Fibroblast of lung (primary cell): ENCODE results near the gene MARVELD2. TPM values are rescaled to one million over a fixed set of nuclear protein-coding genes. Genes with fewer than 3 reads are reported as not detected.

Experiments used
- DNase-seq, 2 donors: peaks; one replicate each; pipeline versions ENCODE4 v3.0.0 to v3.0.0-alpha.2; 2010; ENCODE audit warnings: low read depth in 2 of 2
- H2AFZ ChIP-seq: 2 replicates; pipeline ENCODE4 v1.5.1; 2012; ENCODE audit warnings: low read length, control low read depth, inconsistent platforms
- H3K27ac ChIP-seq: 2 replicates; pipeline ENCODE4 v1.5.1; 2011; ENCODE audit warnings: low read length, control low read depth; ENCODE audit not compliant: insufficient read depth
- H3K27me3 ChIP-seq: 2 replicates; pipeline ENCODE4 v1.5.1; 2011; ENCODE audit warnings: mild to moderate bottlenecking, low read length; ENCODE audit not compliant: control insufficient read depth, insufficient read depth
- H3K36me3 ChIP-seq: 2 replicates; pipeline ENCODE4 v1.5.1; 2011; ENCODE audit warnings: low read length; ENCODE audit not compliant: control insufficient read depth, insufficient read depth
- H3K4me1 ChIP-seq: 2 replicates; pipeline ENCODE4 v1.5.1; 2011; ENCODE audit warnings: low read length; ENCODE audit not compliant: control insufficient read depth, insufficient read depth; ENCODE audit errors: extremely low read depth
- H3K4me2 ChIP-seq: 2 replicates; pipeline ENCODE4 v1.5.1; 2011; ENCODE audit warnings: low read length, control low read depth; ENCODE audit not compliant: insufficient read depth; ENCODE audit errors: extremely low read depth
- H3K4me3 ChIP-seq, 4 experiments: fragments of 200-600 bp in 1 of 4; sonication (generic) in 1 of 4; replicated peaks in 1 of 4; 2 replicates each; pipeline ENCODE4 v1.5.1; 2011 to 2016; ENCODE audit warnings: low read length in 4 of 4, low read depth in 3 of 4, mild to moderate bottlenecking in 3 of 4, control low read depth in 2 of 4, inconsistent platforms in 1 of 4, mixed read lengths in 1 of 4; ENCODE audit not compliant: insufficient read depth in 1 of 4; ENCODE audit errors: control extremely low read depth in 1 of 4
- H3K79me2 ChIP-seq: 2 replicates; pipeline ENCODE4 v1.5.1; 2012; ENCODE audit warnings: mild to moderate bottlenecking, low read length, inconsistent platforms; ENCODE audit not compliant: control insufficient read depth, insufficient read depth
- H3K9ac ChIP-seq: 2 replicates; pipeline ENCODE4 v1.5.1; 2011; ENCODE audit warnings: mild to moderate bottlenecking, low read length, control low read depth; ENCODE audit not compliant: insufficient read depth
- H3K9me3 ChIP-seq: 2 replicates; pipeline ENCODE4 v1.5.1; 2012; ENCODE audit warnings: low read depth, low read length; ENCODE audit not compliant: control insufficient read depth, insufficient read depth
- H4K20me1 ChIP-seq: 2 replicates; pipeline ENCODE4 v1.5.1; 2011; ENCODE audit warnings: low read length; ENCODE audit not compliant: control insufficient read depth, insufficient read depth; ENCODE audit errors: extremely low read depth
- CTCF ChIP-seq, 2 donors: IDR thresholded peaks in 1 of 2; conservative IDR thresholded peaks in 1 of 2; 1 replicate in 1 of 2; 2 replicates in 1 of 2; pipeline ENCODE4 v1.5.1; 2011 to 2012; ENCODE audit warnings: low read length in 2 of 2, control low read depth in 1 of 2, inconsistent platforms in 1 of 2, low read depth in 1 of 2, mild to moderate bottlenecking in 1 of 2
- EZH2 ChIP-seq: IDR thresholded peaks from 2 replicates; pipeline ENCODE4 v1.5.1; 2012; ENCODE audit warnings: low read length, control low read depth, mild to moderate bottlenecking; ENCODE audit errors: missing control alignments
- polyA plus RNA-seq, 2 donors: library from polyadenylated mRNA; depleted of rRNA in 1 of 2; stranded (reverse) in 1 of 2; unstranded in 1 of 2; fragments of >200 nt; gene quantifications; 2 replicates each; pipeline ENCODE4 v1.2.1, GENCODE V29; 2011 to 2012; ENCODE audit warnings: missing spikeins in 1 of 2
- total RNA-seq: library from RNA; depleted of rRNA; stranded (reverse); fragments of >200 nt; gene quantifications from 2 replicates; pipeline ENCODE4 v1.2.1, GENCODE V29; 2014

The MARVELD2 gene
- total and polyA plus RNA-seq, 2 donors (not counting 1 experiment from before 2014, with no cell fraction given): 2.5 to 5.1 TPM

- no peaks in the 10 kb centered on the region for H3K4me1 ChIP-seq
- H2AFZ ChIP-seq: no peak overlapping the region
- no peak overlapping the region for H3K9ac ChIP-seq
- H3K27ac ChIP-seq: no peak overlapping the region
- no peaks in the 10 kb centered on the region for H3K9me3 ChIP-seq
- H4K20me1 ChIP-seq: no peaks in the 10 kb centered on the region
- no peak for TF ChIP-seq CTCF (conservative IDR thresholded peaks at IDR 0.05 in 1 of 2, IDR thresholded peaks at IDR 0.05 in 1 of 2; ENCODE audit: low read depth in 1 of 2, low read length in 2 of 2)
- TF ChIP-seq EZH2: no peak
- no peaks in the 10 kb centered on the region for H3K36me3 ChIP-seq
- no peak overlapping the region for H3K4me3 ChIP-seq
- H3K27me3 ChIP-seq: no peaks in the 10 kb centered on the region
- H3K4me2 ChIP-seq: no peak overlapping the region
- no peaks in the 10 kb centered on the region for H3K79me2 ChIP-seq
- DNase-seq: peak in 1 of 2 donors; percentile 7
Measured at GRCh38 chr5:69404659-69405330, 10.1 kb upstream of the MARVELD2 start.

GRCh38 chr5:69415584-69415958 lies 655 bp downstream of the MARVELD2 start:
- Histone ChIP-seq H3K36me3 (no peaks in the 10 kb centered on the region), H2AFZ (peak overlapping the region; percentile 28), H4K20me1 (no peaks in the 10 kb centered on the region), H3K27ac (no peak overlapping the region), H3K4me2 (peak overlapping the region; percentile 49), H3K27me3 (no peaks in the 10 kb centered on the region), H3K79me2 (no peaks in the 10 kb centered on the region), H3K4me3 (peak overlapping the region; percentile 26 to 64 (median 56)), H3K4me1 (no peaks in the 10 kb centered on the region), H3K9me3 (no peaks in the 10 kb centered on the region), H3K9ac (no peak overlapping the region)
- DNase-seq: no peak
- no peak for TF ChIP-seq EZH2
- TF ChIP-seq CTCF (conservative IDR thresholded peaks at IDR 0.05 in 1 of 2, IDR thresholded peaks at IDR 0.05 in 1 of 2; ENCODE audit: low read depth in 1 of 2, low read length in 2 of 2): no peak

- Histone ChIP-seq H3K4me1 (no peaks in the 10 kb centered on the region), H3K9me3 (no peaks in the 10 kb centered on the region), H3K4me2 (no peak overlapping the region), H3K27me3 (no peaks in the 10 kb centered on the region), H3K4me3 (no peak overlapping the region), H3K36me3 (no peaks in the 10 kb centered on the region), H3K27ac (no peak overlapping the region), H3K79me2 (no peaks in the 10 kb centered on the region), H2AFZ (no peak overlapping the region), H3K9ac (no peak overlapping the region), H4K20me1 (no peaks in the 10 kb centered on the region)
- no peak for DNase-seq
- TF ChIP-seq EZH2 (no peak), CTCF (conservative IDR thresholded peaks at IDR 0.05 in 1 of 2, IDR thresholded peaks at IDR 0.05 in 1 of 2; ENCODE audit: low read depth in 1 of 2, low read length in 2 of 2) (no peak)
Measured at GRCh38 chr5:69416180-69416579, 1.3 kb downstream of the MARVELD2 start.
